Measurements from ENCODE around the gene POLR3B. TPM values are rescaled to one million over a fixed set of nuclear protein-coding genes. Genes with fewer than 3 reads are reported as not detected.

POLR3B gene
- total RNA-seq, 1 donor from 2014 or later: 8.9 TPM

DNA sequence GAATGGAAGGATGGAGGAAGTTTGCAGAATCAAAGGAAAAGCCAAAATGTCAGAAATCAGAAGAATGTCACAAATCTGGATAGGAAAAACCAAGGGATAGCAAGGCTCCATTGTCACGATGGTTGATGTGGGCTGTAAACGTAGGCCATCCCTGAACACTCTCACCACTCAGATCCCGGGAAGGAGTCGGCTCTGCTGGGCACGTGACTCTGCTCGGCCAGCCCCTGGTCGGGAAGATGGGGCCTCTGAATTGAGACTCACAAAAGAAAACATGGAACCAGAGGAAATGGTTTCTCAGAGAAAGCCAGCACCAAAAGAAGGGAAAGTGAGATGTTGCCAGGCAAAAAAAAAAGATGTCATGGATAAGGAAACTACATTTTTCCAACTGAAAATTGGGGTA is 28.8 kb upstream of the POLR3B start:
- Mint-ChIP-seq H3K4me3 (ENCODE audit: low read depth) (no peak overlapping the region), H3K27ac (no peak overlapping the region)

GRCh38 chr12:106329231-106329982 is 28.1 kb upstream of the POLR3B start:
- intact Hi-C loops (cut with micrococcal nuclease): no loop called here
- Mint-ChIP-seq H3K27me3 (ENCODE audit: low read depth) (no peaks in the 10 kb centered on the region), H3K27ac (no peak overlapping the region)

More for the DNA sequence above, 28.8 kb upstream of the POLR3B start:
- intact Hi-C loops (cut with micrococcal nuclease): no loop called here
- no peaks in the 10 kb centered on the region for H3K4me1 Mint-ChIP-seq (ENCODE audit: low read depth)
- H3K36me3 Mint-ChIP-seq (ENCODE audit: low read depth): peaks cover 7% of the 10 kb centered on the region
- DNase-seq (ENCODE audit: low spot score): no peak
- H3K9me3 Mint-ChIP-seq: no peaks in the 10 kb centered on the region
- H3K27me3 Mint-ChIP-seq (ENCODE audit: low read depth): no peaks in the 10 kb centered on the region

DNA sequence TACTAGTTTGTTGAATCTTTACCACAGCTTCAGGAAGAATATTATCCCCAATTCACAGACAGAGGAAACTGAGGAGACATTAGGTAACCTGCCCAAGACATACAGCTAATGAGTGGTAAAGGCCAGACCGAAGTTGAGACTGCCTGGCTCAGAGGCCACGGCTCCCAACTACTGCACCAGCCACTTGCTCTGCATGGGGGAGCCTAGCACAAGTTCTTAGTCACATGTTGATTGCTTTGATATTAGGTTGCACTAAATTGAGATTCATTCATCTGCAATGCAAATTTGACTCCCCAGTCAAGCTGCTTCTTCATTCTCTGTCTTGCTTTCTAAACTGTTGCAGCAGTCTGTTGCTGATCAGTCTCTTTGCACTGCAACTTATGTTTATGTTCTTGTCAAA is 25.9 kb upstream of the POLR3B start:
- H3K9me3 Mint-ChIP-seq: no peaks in the 10 kb centered on the region
- no peaks in the 10 kb centered on the region for H3K4me1 Mint-ChIP-seq (ENCODE audit: low read depth)
- H3K27ac Mint-ChIP-seq: no peak overlapping the region
- no peak for DNase-seq (ENCODE audit: low spot score)
- H3K27me3 Mint-ChIP-seq (ENCODE audit: low read depth): no peaks in the 10 kb centered on the region
- no peak overlapping the region for H3K4me3 Mint-ChIP-seq (ENCODE audit: low read depth)
- intact Hi-C loops (cut with micrococcal nuclease): no loop called here
- H3K36me3 Mint-ChIP-seq (ENCODE audit: low read depth): peaks cover 3% of the 10 kb centered on the region

More at GRCh38 chr12:106329231-106329982, 28.1 kb upstream of the POLR3B start:
- H3K36me3 Mint-ChIP-seq (ENCODE audit: low read depth): peaks cover 3% of the 10 kb centered on the region
- no peaks in the 10 kb centered on the region for H3K4me1 Mint-ChIP-seq (ENCODE audit: low read depth)
- DNase-seq (ENCODE audit: low spot score): no peak
- H3K4me3 Mint-ChIP-seq (ENCODE audit: low read depth): no peak overlapping the region
- no peaks in the 10 kb centered on the region for H3K9me3 Mint-ChIP-seq

DNA sequence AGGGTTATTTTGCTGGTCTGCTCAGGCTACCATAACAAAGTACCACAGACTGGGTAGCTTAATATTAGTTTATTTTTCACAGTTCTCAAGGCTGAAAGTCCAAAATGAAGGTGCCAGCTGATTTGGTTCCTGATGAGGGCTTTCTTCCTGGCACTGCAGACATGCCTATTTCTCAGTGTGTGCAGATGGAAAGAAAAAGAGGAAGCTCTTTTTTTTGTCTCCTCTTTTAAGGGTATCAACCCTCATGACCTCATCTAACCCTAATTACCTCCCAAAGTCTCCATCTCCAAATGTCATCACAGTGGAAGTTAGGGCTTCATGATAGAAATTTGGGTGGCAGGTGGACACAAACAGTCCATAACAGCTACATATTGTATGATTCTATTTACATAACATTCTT is 25.0 kb upstream of the POLR3B start:
- Mint-ChIP-seq H3K9me3 (no peaks in the 10 kb centered on the region), H3K27me3 (ENCODE audit: low read depth) (no peaks in the 10 kb centered on the region), H3K36me3 (ENCODE audit: low read depth) (peaks cover 3% of the 10 kb centered on the region), H3K4me3 (ENCODE audit: low read depth) (no peak overlapping the region), H3K27ac (no peak overlapping the region), H3K4me1 (ENCODE audit: low read depth) (no peaks in the 10 kb centered on the region)
- intact Hi-C loops (cut with micrococcal nuclease): no loop called here
- DNase-seq (ENCODE audit: low spot score): no peak

- Mint-ChIP-seq H3K27ac (no peak overlapping the region), H3K36me3 (ENCODE audit: low read depth) (peaks cover 3% of the 10 kb centered on the region), H3K9me3 (no peaks in the 10 kb centered on the region), H3K27me3 (ENCODE audit: low read depth) (no peaks in the 10 kb centered on the region), H3K4me3 (ENCODE audit: low read depth) (no peak overlapping the region), H3K4me1 (ENCODE audit: low read depth) (no peaks in the 10 kb centered on the region)
- no peak for DNase-seq (ENCODE audit: low spot score)
- intact Hi-C loops (cut with micrococcal nuclease): no loop called here
Measured at GRCh38 chr12:106333010-106333409, 24.5 kb upstream of the POLR3B start.

GRCh38 chr12:106333756-106334155 is 23.8 kb upstream of the POLR3B start:
- DNase-seq (ENCODE audit: low spot score): no peak
- no peak overlapping the region for H3K4me3 Mint-ChIP-seq (ENCODE audit: low read depth)
- no peaks in the 10 kb centered on the region for H3K9me3 Mint-ChIP-seq
- intact Hi-C loops (cut with micrococcal nuclease): no loop called here
- H3K36me3 Mint-ChIP-seq (ENCODE audit: low read depth): peaks cover 3% of the 10 kb centered on the region
- H3K27ac Mint-ChIP-seq: no peak overlapping the region
- no peaks in the 10 kb centered on the region for H3K4me1 Mint-ChIP-seq (ENCODE audit: low read depth)
- H3K27me3 Mint-ChIP-seq (ENCODE audit: low read depth): no peaks in the 10 kb centered on the region

- H3K27ac Mint-ChIP-seq: no peak overlapping the region
- DNase-seq (ENCODE audit: low spot score): no peak
- no peaks in the 10 kb centered on the region for H3K9me3 Mint-ChIP-seq
- intact Hi-C loops (cut with micrococcal nuclease): no loop called here
- H3K4me3 Mint-ChIP-seq (ENCODE audit: low read depth): no peak overlapping the region
- H3K36me3 Mint-ChIP-seq (ENCODE audit: low read depth): peaks cover under 1% of the 10 kb centered on the region
- H3K4me1 Mint-ChIP-seq (ENCODE audit: low read depth): no peaks in the 10 kb centered on the region
- H3K27me3 Mint-ChIP-seq (ENCODE audit: low read depth): no peaks in the 10 kb centered on the region
Measured at GRCh38 chr12:106341086-106341877, 16.3 kb upstream of the POLR3B start.

GRCh38 chr12:106342397-106343213 is 14.9 kb upstream of the POLR3B start:
- H3K4me3 Mint-ChIP-seq (ENCODE audit: low read depth): no peak overlapping the region
- peaks cover 3% of the 10 kb centered on the region for H3K36me3 Mint-ChIP-seq (ENCODE audit: low read depth)
- DNase-seq (ENCODE audit: low spot score): no peak
- no peaks in the 10 kb centered on the region for H3K27me3 Mint-ChIP-seq (ENCODE audit: low read depth)
- H3K9me3 Mint-ChIP-seq: no peaks in the 10 kb centered on the region
- no peaks in the 10 kb centered on the region for H3K4me1 Mint-ChIP-seq (ENCODE audit: low read depth)
- intact Hi-C loops (cut with micrococcal nuclease): no loop called here
- no peak overlapping the region for H3K27ac Mint-ChIP-seq

DNA sequence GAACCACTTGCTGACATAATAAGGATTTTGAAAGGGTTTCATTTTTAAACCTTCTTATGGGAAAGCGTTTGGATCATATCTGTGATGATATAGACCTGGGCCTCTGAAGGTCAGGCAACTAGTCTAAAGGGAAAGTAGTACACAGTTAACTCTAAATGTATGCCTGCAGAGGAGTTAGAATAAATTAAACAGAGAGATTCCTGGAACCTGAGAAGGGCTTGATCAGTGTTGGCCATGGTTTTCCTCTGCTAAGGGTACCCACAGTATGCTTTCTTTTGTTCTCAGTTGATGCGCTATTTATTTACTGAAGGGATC is 14.4 kb upstream of the POLR3B start:
- Mint-ChIP-seq H3K36me3 (ENCODE audit: low read depth) (peaks cover 3% of the 10 kb centered on the region), H3K27me3 (ENCODE audit: low read depth) (no peaks in the 10 kb centered on the region), H3K4me3 (ENCODE audit: low read depth) (no peak overlapping the region), H3K4me1 (ENCODE audit: low read depth) (no peaks in the 10 kb centered on the region), H3K9me3 (no peaks in the 10 kb centered on the region), H3K27ac (no peak overlapping the region)
- no peak for DNase-seq (ENCODE audit: low spot score)
- intact Hi-C loops (cut with micrococcal nuclease): no loop called here

DNA sequence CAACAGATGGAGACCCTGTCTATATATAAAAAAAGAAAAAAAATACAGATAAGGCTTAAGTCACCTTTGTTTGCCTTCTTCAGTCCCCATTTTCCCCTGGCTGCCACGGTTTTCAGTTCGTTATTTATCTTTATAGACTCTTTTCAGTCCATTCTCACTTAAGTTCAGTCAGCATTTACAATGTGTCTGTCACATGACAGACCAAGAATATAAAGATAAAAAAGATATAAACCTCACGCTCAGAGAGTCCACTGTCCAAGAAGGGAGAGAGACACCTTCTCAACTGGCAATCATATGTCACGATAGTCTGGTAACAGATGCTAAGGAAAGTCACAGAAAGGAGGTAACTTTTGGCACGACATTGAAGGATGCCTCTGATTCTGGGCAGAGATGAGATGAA is 13.4 kb upstream of the POLR3B start:
- Mint-ChIP-seq H3K9me3 (no peaks in the 10 kb centered on the region), H3K27ac (no peak overlapping the region), H3K4me3 (ENCODE audit: low read depth) (no peak overlapping the region), H3K36me3 (ENCODE audit: low read depth) (peaks cover 3% of the 10 kb centered on the region), H3K4me1 (ENCODE audit: low read depth) (no peaks in the 10 kb centered on the region), H3K27me3 (ENCODE audit: low read depth) (no peaks in the 10 kb centered on the region)
- no peak for DNase-seq (ENCODE audit: low spot score)
- intact Hi-C loops (cut with micrococcal nuclease): no loop called here

DNA sequence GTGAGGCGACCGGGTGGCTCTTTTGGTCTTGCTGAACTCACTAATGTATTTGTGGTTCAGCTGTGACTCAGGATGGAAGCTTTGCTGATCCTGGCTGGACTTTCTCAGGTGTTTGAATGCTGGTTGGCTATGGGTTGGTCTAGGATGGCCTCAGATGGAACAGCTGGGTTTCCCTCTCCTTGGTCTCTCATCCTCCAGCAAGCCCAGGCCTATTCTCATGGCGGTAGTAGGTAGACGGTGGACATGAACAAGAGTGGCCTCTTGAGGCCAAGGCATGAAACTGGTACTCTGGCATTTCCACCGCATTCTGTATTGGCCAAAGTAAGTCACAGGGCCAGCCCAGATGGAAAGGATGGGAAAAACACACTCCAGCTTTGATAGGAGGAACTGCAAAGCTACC is 11.8 kb upstream of the POLR3B start:
- Mint-ChIP-seq H3K27ac (no peak overlapping the region), H3K27me3 (ENCODE audit: low read depth) (peaks cover 4% of the 10 kb centered on the region), H3K4me3 (ENCODE audit: low read depth) (no peak overlapping the region), H3K9me3 (no peaks in the 10 kb centered on the region), H3K36me3 (ENCODE audit: low read depth) (peaks cover 3% of the 10 kb centered on the region), H3K4me1 (ENCODE audit: low read depth) (no peaks in the 10 kb centered on the region)
- DNase-seq (ENCODE audit: low spot score): no peak
- intact Hi-C loops (cut with micrococcal nuclease): no loop called here

DNA sequence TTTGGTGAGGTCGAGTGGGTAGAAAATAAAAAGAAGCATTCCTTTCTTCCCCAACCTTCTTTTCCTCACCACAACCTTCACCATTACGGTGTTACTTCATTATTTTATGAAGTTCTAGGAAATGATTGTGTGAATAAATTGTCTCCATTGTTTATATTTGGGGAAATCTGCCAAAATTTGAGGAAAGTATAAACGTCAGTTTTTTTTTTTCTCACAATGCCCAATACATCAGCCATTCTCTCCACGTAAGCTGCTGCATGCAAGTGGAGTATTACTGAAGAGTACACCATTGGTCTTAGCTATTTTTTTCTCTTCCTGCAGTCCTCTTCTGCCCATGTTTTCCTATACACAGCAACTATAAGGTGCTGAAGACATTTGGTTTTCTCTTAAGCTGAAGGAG is 9.1 kb upstream of the POLR3B start:
- Mint-ChIP-seq H3K9me3 (no peaks in the 10 kb centered on the region), H3K27me3 (ENCODE audit: low read depth) (peaks cover 4% of the 10 kb centered on the region), H3K27ac (no peak overlapping the region), H3K36me3 (ENCODE audit: low read depth) (peaks cover 3% of the 10 kb centered on the region), H3K4me3 (ENCODE audit: low read depth) (no peak overlapping the region), H3K4me1 (ENCODE audit: low read depth) (no peaks in the 10 kb centered on the region)
- intact Hi-C loops (cut with micrococcal nuclease): no loop called here
- no peak for DNase-seq (ENCODE audit: low spot score)

GRCh38 chr12:106353175-106353574 is 4.4 kb upstream of the POLR3B start:
- peaks cover 2% of the 10 kb centered on the region for H3K36me3 Mint-ChIP-seq (ENCODE audit: low read depth)
- intact Hi-C loops (cut with micrococcal nuclease): loop anchor here (10.0 kb wide), 1 partner anchor 422 kb away; the partner anchor contains the start of gene RIC8B
- no peak overlapping the region for H3K27ac Mint-ChIP-seq
- no peaks in the 10 kb centered on the region for H3K9me3 Mint-ChIP-seq
- no peak overlapping the region for H3K4me3 Mint-ChIP-seq (ENCODE audit: low read depth)
- H3K27me3 Mint-ChIP-seq (ENCODE audit: low read depth): peaks cover 4% of the 10 kb centered on the region
- no peak for DNase-seq (ENCODE audit: low spot score)
- H3K4me1 Mint-ChIP-seq (ENCODE audit: low read depth): peaks cover 7% of the 10 kb centered on the region

All from activated T-helper 2 cell treated with anti-CD3 and anti-CD28 coated beads, Interferon-gamma antibody, Interleukin-2, Interleukin-4, amounts not matched to agents 10 μg/mL and 5 μg/mL and 100 μg/mL, durations not matched to agents 14 hours and 24 hours and 36 hours (primary cell).